PFSK-1 (cell line): ENCODE data around the gene FAM13A.

Experiments
- FOXP2 ChIP-seq: optimal IDR thresholded peaks from 2 replicates; pipeline ENCODE3; 2011; ENCODE audit warnings: borderline replicate concordance, control low read depth, inconsistent platforms; ENCODE audit not compliant: insufficient read depth; ENCODE audit errors: extremely low read length, extremely low read depth
- POLR2AphosphoS5 ChIP-seq: IDR thresholded peaks from 2 replicates; pipeline ENCODE4 v1.6.1; 2012; ENCODE audit warnings: low read depth, mild to moderate bottlenecking, control low read depth, low read length, moderate library complexity
- REST ChIP-seq, 2 experiments: IDR thresholded peaks; 2 replicates each; pipeline versions ENCODE4 v1.6.1 to v1.8.0; 2011 to 2012; ENCODE audit warnings: low read depth in 2 of 2, low read length in 2 of 2, control low read depth in 1 of 2, inconsistent platforms in 1 of 2, mild to moderate bottlenecking in 1 of 2, moderate library complexity in 1 of 2; ENCODE audit not compliant: insufficient read depth in 1 of 2
- SIN3A ChIP-seq: IDR thresholded peaks from 2 replicates; pipeline ENCODE4 v1.6.1; 2012; ENCODE audit warnings: mild to moderate bottlenecking, low read length, moderate library complexity, borderline replicate concordance; ENCODE audit not compliant: insufficient read depth
- TAF1 ChIP-seq: IDR thresholded peaks from 2 replicates; pipeline ENCODE4 v1.6.1; 2012; ENCODE audit warnings: low read length, control low read depth, borderline replicate concordance; ENCODE audit not compliant: insufficient read depth

GRCh38 chr4:88830598-88830997 lies 226.4 kb downstream of the FAM13A start:
- TF ChIP-seq TAF1 (no peak), SIN3A (no peak), POLR2AphosphoS5 (no peak), REST (IDR thresholded peaks at IDR 0.05; ENCODE audit: insufficient read depth in 1 of 2, low read depth in 2 of 2, low read length in 2 of 2) (no peak), FOXP2 (no peak)
